GM23338 (cell line): ENCODE results near the gene GDF7.

Source experiments
- CREB1 ChIP-seq: fragments of 250-450 bp; sonication (Bioruptor Pico); IDR thresholded peaks from 2 replicates; pipeline ENCODE4 v1.5.0; 2020; ENCODE audit warnings: low read depth, mild to moderate bottlenecking, moderate library complexity
- EZH2 ChIP-seq: fragments of 200-600 bp; sonication (generic); IDR thresholded peaks from one replicate; pipeline ENCODE4 v1.8.0; 2017; ENCODE audit warnings: antibody characterized with exemption, mild to moderate bottlenecking, low read depth; ENCODE audit not compliant: unreplicated experiment
- EZH2phosphoT487 ChIP-seq: fragments of 200-600 bp; sonication (generic); IDR thresholded peaks from one replicate; pipeline ENCODE4 v1.8.1; 2018; ENCODE audit warnings: antibody characterized with exemption; ENCODE audit not compliant: unreplicated experiment
- JUNB ChIP-seq: IDR thresholded peaks from one replicate; pipeline ENCODE4 v1.6.1; 2016; ENCODE audit warnings: antibody characterized with exemption; ENCODE audit not compliant: unreplicated experiment
- NANOG ChIP-seq: IDR thresholded peaks from 2 replicates; pipeline ENCODE4 v1.6.1; 2016; ENCODE audit warnings: antibody characterized with exemption, borderline replicate concordance
- POLR2AphosphoS5 ChIP-seq: IDR thresholded peaks from 2 replicates; pipeline ENCODE4 v1.6.1; 2016; ENCODE audit warnings: antibody characterized with exemption, low read depth
- STAT1 ChIP-seq: IDR thresholded peaks from one replicate; pipeline ENCODE4 v1.6.1; 2016; ENCODE audit warnings: antibody characterized with exemption; ENCODE audit not compliant: unreplicated experiment
- ZNF114 ChIP-seq: fragments of 250-450 bp; sonication (Bioruptor Pico); IDR thresholded peaks from 2 replicates; pipeline ENCODE4 v1.5.0; 2020; ENCODE audit warnings: mild to moderate bottlenecking, moderate library complexity
- ZNF331 ChIP-seq: fragments of 250-450 bp; sonication (Bioruptor Pico); IDR thresholded peaks from 2 replicates; pipeline ENCODE4 v1.5.0; 2020; ENCODE audit warnings: low read depth, mild to moderate bottlenecking, moderate library complexity
- TF ChIP-seq, protein P1 (sequence below), 2 experiments: fragments of 200-600 bp in 1 of 2; sonication (generic) in 1 of 2; conservative IDR thresholded peaks; 2 replicates each; pipeline versions ENCODE4 v1.5.1 to v1.6.1; 2016 to 2017; ENCODE audit warnings: antibody characterized with exemption in 2 of 2, low read depth in 2 of 2, mild to moderate bottlenecking in 2 of 2, moderate library complexity in 1 of 2
- TF ChIP-seq, protein P2 (sequence below): IDR thresholded peaks from one replicate; pipeline ENCODE4 v1.6.1; 2018; ENCODE audit warnings: antibody characterized with exemption; ENCODE audit not compliant: unreplicated experiment
- TF ChIP-seq, protein P3 (sequence below): IDR thresholded peaks from 2 replicates; pipeline ENCODE4 v1.6.1; 2016; ENCODE audit warnings: antibody characterized with exemption
- TF ChIP-seq, protein P4 (sequence below): fragments of 250-450 bp; sonication (Bioruptor Pico); IDR thresholded peaks from 2 replicates; pipeline ENCODE4 v1.5.0; 2020; ENCODE audit warnings: mild to moderate bottlenecking, moderate library complexity

DNA sequence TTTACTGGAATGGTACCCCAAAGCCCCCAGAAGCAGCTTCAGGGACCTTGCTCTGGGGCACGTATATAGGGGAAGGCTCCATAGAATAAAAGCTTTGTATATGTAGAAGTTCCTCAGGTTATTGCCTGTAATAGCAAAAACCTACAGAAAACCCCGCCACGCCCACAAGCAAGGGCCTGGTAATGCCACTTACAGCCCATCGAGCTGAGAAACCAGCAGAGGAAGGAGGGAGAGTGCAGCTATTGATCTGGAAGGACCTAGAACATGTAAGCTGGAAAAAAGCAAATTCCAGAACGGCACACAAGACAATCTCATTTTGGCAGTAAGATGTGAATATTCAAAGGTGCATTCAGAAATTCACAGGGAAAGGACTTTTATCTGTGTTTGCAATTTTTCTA lies 31.8 kb upstream of the GDF7 start:
- TF ChIP-seq, protein P1, sequence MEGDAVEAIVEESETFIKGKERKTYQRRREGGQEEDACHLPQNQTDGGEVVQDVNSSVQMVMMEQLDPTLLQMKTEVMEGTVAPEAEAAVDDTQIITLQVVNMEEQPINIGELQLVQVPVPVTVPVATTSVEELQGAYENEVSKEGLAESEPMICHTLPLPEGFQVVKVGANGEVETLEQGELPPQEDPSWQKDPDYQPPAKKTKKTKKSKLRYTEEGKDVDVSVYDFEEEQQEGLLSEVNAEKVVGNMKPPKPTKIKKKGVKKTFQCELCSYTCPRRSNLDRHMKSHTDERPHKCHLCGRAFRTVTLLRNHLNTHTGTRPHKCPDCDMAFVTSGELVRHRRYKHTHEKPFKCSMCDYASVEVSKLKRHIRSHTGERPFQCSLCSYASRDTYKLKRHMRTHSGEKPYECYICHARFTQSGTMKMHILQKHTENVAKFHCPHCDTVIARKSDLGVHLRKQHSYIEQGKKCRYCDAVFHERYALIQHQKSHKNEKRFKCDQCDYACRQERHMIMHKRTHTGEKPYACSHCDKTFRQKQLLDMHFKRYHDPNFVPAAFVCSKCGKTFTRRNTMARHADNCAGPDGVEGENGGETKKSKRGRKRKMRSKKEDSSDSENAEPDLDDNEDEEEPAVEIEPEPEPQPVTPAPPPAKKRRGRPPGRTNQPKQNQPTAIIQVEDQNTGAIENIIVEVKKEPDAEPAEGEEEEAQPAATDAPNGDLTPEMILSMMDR (conservative IDR thresholded peaks at IDR 0.05; ENCODE audit: low read depth in 2 of 2), result no peak
- no peak for TF ChIP-seq EZH2phosphoT487
- TF ChIP-seq POLR2AphosphoS5, result no peak
- no peak for TF ChIP-seq JUNB
- TF ChIP-seq EZH2, result no peak
- TF ChIP-seq, protein P2, sequence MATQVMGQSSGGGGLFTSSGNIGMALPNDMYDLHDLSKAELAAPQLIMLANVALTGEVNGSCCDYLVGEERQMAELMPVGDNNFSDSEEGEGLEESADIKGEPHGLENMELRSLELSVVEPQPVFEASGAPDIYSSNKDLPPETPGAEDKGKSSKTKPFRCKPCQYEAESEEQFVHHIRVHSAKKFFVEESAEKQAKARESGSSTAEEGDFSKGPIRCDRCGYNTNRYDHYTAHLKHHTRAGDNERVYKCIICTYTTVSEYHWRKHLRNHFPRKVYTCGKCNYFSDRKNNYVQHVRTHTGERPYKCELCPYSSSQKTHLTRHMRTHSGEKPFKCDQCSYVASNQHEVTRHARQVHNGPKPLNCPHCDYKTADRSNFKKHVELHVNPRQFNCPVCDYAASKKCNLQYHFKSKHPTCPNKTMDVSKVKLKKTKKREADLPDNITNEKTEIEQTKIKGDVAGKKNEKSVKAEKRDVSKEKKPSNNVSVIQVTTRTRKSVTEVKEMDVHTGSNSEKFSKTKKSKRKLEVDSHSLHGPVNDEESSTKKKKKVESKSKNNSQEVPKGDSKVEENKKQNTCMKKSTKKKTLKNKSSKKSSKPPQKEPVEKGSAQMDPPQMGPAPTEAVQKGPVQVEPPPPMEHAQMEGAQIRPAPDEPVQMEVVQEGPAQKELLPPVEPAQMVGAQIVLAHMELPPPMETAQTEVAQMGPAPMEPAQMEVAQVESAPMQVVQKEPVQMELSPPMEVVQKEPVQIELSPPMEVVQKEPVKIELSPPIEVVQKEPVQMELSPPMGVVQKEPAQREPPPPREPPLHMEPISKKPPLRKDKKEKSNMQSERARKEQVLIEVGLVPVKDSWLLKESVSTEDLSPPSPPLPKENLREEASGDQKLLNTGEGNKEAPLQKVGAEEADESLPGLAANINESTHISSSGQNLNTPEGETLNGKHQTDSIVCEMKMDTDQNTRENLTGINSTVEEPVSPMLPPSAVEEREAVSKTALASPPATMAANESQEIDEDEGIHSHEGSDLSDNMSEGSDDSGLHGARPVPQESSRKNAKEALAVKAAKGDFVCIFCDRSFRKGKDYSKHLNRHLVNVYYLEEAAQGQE, result no peak
- no peak for TF ChIP-seq CREB1
- no peak for TF ChIP-seq STAT1
- no peak for TF ChIP-seq ZNF331 (CRISPR knock-in tag)
- TF ChIP-seq NANOG, result no peak
- TF ChIP-seq ZNF114, result no peak
- TF ChIP-seq, protein P3, sequence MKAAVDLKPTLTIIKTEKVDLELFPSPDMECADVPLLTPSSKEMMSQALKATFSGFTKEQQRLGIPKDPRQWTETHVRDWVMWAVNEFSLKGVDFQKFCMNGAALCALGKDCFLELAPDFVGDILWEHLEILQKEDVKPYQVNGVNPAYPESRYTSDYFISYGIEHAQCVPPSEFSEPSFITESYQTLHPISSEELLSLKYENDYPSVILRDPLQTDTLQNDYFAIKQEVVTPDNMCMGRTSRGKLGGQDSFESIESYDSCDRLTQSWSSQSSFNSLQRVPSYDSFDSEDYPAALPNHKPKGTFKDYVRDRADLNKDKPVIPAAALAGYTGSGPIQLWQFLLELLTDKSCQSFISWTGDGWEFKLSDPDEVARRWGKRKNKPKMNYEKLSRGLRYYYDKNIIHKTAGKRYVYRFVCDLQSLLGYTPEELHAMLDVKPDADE, result no peak
- TF ChIP-seq, protein P4, sequence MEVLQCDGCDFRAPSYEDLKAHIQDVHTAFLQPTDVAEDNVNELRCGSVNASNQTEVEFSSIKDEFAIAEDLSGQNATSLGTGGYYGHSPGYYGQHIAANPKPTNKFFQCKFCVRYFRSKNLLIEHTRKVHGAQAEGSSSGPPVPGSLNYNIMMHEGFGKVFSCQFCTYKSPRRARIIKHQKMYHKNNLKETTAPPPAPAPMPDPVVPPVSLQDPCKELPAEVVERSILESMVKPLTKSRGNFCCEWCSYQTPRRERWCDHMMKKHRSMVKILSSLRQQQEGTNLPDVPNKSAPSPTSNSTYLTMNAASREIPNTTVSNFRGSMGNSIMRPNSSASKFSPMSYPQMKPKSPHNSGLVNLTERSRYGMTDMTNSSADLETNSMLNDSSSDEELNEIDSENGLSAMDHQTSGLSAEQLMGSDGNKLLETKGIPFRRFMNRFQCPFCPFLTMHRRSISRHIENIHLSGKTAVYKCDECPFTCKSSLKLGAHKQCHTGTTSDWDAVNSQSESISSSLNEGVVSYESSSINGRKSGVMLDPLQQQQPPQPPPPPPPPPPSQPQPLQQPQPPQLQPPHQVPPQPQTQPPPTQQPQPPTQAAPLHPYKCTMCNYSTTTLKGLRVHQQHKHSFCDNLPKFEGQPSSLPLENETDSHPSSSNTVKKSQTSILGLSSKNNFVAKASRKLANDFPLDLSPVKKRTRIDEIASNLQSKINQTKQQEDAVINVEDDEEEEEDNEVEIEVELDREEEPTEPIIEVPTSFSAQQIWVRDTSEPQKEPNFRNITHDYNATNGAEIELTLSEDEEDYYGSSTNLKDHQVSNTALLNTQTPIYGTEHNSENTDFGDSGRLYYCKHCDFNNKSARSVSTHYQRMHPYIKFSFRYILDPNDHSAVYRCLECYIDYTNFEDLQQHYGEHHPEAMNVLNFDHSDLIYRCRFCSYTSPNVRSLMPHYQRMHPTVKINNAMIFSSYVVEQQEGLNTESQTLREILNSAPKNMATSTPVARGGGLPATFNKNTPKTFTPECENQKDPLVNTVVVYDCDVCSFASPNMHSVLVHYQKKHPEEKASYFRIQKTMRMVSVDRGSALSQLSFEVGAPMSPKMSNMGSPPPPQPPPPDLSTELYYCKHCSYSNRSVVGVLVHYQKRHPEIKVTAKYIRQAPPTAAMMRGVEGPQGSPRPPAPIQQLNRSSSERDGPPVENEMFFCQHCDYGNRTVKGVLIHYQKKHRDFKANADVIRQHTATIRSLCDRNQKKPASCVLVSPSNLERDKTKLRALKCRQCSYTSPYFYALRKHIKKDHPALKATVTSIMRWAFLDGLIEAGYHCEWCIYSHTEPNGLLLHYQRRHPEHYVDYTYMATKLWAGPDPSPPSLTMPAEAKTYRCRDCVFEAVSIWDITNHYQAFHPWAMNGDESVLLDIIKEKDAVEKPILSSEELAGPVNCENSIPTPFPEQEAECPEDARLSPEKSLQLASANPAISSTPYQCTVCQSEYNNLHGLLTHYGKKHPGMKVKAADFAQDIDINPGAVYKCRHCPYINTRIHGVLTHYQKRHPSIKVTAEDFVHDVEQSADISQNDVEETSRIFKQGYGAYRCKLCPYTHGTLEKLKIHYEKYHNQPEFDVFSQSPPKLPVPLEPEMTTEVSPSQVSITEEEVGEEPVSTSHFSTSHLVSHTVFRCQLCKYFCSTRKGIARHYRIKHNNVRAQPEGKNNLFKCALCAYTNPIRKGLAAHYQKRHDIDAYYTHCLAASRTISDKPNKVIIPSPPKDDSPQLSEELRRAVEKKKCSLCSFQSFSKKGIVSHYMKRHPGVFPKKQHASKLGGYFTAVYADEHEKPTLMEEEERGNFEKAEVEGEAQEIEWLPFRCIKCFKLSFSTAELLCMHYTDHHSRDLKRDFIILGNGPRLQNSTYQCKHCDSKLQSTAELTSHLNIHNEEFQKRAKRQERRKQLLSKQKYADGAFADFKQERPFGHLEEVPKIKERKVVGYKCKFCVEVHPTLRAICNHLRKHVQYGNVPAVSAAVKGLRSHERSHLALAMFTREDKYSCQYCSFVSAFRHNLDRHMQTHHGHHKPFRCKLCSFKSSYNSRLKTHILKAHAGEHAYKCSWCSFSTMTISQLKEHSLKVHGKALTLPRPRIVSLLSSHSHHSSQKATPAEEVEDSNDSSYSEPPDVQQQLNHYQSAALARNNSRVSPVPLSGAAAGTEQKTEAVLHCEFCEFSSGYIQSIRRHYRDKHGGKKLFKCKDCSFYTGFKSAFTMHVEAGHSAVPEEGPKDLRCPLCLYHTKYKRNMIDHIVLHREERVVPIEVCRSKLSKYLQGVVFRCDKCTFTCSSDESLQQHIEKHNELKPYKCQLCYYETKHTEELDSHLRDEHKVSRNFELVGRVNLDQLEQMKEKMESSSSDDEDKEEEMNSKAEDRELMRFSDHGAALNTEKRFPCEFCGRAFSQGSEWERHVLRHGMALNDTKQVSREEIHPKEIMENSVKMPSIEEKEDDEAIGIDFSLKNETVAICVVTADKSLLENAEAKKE, result no peak
